OCI-LY1 (cell line): ENCODE measurements around the gene OLIG1.

Source experiments
- EZH2 ChIP-seq: fragments of 200-600 bp; sonication (generic), shearing (Covaris generic); IDR thresholded peaks from 2 replicates; pipeline ENCODE4 v1.8.0; 2017; ENCODE audit warnings: borderline replicate concordance, mixed run types, mild to moderate bottlenecking, antibody characterized with exemption, low read length, moderate library complexity, mixed read lengths
- TF ChIP-seq, protein P1 (sequence below): fragments of 200-600 bp; sonication (generic), shearing (Covaris generic); IDR thresholded peaks from 2 replicates; pipeline ENCODE4 v1.5.1; 2017; ENCODE audit warnings: mild to moderate bottlenecking, antibody characterized with exemption, low read length, moderate library complexity, mixed read lengths

DNA sequence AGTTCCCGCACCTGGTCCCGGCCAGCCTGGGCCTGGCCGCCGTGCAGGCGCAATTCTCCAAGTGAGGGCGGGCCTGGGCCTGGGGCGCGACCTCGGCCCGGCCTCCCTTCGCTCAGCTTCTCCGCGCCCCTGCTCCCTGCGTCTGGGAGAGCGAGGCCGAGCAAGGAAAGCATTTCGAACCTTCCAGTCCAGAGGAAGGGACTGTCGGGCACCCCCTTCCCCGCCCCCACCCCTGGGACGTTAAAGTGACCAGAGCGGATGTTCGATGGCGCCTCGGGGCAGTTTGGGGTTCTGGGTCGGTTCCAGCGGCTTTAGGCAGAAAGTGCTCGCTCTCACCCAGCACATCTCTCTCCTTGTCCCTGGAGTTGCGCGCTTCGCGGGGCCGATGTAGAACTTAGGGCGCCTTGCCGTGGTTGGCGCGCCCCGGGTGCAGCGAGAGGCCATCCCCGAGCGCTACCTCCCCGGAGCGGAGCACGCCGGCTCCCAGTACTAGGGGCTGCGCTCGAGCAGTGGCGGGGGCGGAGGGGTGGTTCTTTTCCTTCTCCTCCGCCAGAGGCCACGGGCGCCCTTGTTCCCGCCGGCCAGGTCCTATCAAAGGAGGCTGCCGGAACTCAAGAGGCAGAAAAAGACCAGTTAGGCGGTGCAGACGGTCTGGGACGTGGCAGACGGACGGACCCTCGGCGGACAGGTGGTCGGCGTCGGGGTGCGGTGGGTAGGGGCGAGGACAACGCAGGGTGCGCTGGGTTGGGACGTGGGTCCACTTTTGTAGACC is 1.2 kb downstream of the OLIG1 start:
- TF ChIP-seq, protein P1, sequence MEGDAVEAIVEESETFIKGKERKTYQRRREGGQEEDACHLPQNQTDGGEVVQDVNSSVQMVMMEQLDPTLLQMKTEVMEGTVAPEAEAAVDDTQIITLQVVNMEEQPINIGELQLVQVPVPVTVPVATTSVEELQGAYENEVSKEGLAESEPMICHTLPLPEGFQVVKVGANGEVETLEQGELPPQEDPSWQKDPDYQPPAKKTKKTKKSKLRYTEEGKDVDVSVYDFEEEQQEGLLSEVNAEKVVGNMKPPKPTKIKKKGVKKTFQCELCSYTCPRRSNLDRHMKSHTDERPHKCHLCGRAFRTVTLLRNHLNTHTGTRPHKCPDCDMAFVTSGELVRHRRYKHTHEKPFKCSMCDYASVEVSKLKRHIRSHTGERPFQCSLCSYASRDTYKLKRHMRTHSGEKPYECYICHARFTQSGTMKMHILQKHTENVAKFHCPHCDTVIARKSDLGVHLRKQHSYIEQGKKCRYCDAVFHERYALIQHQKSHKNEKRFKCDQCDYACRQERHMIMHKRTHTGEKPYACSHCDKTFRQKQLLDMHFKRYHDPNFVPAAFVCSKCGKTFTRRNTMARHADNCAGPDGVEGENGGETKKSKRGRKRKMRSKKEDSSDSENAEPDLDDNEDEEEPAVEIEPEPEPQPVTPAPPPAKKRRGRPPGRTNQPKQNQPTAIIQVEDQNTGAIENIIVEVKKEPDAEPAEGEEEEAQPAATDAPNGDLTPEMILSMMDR = no peak
- TF ChIP-seq EZH2 = no peak
